ENCODE results near the gene PARD6G.
"Not testable (repeated sequence)": the region's sequence is repeated elsewhere in the genome, so short reads cannot be mapped to it uniquely, and the experiment has no call there.

The PARD6G gene

GRCh38 chr18:80241919-80242777 lies 5.2 kb downstream of the PARD6G start:
- no peak for DNase-seq

GRCh38 chr18:80239830-80240229 lies 7.5 kb downstream of the PARD6G start:
- no peak for DNase-seq

DNA sequence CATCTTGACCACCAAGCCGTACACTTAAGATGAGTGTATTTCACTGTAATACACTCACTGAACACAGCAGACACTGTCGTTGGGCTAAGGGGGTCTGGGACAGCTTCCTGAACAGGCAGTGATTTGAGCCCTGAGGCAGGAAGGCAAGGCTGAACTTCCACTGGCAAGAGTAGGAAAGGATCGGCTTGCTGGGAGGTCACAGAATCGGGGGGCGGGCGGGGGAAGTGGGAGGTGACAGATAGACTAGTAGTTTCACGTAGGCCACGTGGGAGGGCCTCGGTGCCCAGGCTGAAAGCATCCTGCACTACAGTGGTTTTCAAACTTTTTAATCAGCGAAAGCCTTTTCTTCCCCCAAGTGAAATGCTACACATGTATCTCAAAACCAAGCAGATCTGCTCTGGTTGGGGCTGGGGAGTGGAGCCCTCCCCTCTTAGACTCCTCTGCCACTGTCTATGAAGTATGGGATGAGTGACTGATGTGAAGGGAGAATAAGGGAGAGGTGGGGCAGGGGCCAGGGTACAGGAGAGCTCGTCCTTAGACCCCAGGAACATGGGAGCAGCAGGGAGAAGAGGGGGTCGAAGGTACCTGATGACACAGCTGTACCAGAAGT lies 8.6 kb downstream of the PARD6G start:
- DNase-seq = no peak

GRCh38 chr18:80237519-80237918 lies 9.8 kb downstream of the PARD6G start:
- DNase-seq = not testable (repeated sequence)

- no peak for DNase-seq
Observed at GRCh38 chr18:80234398-80234797, 12.9 kb downstream of the PARD6G start.

DNA sequence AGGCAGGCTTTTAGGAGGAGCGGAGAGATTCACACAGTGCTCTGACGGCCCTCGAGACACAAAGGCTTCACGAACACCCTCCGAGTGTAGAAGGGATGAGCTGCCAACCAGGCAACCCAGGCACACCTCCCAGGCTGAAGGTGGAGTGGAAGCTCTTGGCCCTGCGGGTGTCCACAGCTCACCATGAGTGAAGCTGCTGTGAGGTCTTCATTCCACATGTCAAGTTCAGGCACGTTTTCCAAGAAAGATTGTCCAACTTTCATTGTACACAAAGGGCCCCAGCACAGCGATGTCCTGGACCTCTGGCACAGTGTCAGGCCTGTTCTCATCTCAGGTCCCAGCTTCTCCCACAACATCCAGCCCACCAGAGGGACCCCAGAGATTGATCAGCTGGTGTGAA lies 13.4 kb downstream of the PARD6G start:
- no peak for DNase-seq

DNA sequence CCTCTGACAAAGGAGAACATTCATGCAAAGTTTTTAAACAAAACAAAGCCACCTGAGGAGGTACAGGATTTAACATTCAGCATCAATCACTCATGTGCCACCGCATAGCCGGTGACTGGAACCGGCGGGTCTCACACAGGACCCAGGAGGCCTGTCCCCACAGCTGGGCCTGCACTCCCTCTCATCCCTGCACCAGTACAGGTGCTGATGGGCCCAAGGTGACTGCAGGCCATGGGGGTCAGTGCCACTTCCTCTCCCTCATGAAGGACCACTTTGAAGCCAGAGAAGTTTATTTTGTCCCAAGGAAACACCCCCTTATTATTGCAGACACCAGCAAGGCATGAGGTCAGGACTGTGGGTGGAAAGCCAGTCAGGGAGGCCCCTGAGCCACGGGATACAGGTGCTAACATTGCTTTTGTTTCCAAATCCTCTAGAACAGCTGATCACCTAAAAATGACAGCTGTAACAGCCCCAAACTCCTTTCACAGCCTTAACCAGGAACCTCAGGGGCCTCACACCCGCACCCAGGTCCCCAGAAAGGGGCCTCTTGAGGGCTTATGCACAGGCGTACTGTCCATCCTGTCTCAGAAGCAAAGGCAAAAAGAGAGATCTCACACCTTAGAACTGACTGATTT lies 14.0 kb downstream of the PARD6G start:
- DNase-seq = no peak

- DNase-seq = no peak
Observed at GRCh38 chr18:80232710-80233109, 14.6 kb downstream of the PARD6G start.

GRCh38 chr18:80232030-80232429 lies 15.3 kb downstream of the PARD6G start:
- no peak for DNase-seq

- no peak for DNase-seq
Observed at GRCh38 chr18:80231616-80232015, 15.7 kb downstream of the PARD6G start.

DNA sequence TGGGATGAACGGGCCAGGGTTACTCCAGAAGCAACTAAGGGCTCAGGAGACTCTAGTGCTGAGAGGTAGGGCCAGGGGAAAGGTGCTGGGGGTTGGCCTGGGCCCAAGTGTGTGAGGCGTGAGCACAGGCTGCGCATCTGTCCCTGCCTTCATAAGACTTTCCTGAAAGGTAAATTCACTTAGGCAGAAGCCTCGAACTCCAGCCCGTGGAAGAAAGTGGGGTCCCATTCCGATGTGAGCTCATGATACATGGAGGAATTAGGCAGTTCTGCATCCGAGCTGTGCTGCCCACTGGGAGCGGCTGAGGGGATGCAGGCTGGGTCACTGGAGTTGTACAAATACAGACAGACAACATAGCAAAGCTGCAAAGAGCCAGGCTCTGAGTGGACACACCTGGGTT lies 16.2 kb downstream of the PARD6G start:
- no peak for DNase-seq

- no peak for DNase-seq
Observed at GRCh38 chr18:80229766-80230745, 17.3 kb downstream of the PARD6G start.

DNA sequence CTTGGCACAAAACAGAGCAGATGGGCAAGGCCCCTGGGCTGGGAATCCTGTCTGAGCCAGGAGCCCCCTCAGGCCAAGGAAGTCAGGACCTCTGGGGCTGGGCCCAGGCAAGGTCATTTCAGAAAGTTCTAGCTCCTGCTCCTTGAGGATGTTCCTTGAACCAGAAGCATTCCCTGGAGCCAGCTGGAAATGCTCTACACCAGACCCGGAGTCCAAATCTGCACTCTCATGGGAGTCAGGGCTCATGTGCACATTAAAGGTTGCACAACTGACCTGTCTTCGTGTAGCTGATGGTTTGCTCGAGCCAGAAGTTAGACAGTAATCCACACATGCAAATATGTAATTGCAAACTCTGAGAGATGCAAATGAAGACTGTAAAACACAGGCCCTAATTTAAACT lies 18.0 kb downstream of the PARD6G start:
- DNase-seq = no peak

DNA sequence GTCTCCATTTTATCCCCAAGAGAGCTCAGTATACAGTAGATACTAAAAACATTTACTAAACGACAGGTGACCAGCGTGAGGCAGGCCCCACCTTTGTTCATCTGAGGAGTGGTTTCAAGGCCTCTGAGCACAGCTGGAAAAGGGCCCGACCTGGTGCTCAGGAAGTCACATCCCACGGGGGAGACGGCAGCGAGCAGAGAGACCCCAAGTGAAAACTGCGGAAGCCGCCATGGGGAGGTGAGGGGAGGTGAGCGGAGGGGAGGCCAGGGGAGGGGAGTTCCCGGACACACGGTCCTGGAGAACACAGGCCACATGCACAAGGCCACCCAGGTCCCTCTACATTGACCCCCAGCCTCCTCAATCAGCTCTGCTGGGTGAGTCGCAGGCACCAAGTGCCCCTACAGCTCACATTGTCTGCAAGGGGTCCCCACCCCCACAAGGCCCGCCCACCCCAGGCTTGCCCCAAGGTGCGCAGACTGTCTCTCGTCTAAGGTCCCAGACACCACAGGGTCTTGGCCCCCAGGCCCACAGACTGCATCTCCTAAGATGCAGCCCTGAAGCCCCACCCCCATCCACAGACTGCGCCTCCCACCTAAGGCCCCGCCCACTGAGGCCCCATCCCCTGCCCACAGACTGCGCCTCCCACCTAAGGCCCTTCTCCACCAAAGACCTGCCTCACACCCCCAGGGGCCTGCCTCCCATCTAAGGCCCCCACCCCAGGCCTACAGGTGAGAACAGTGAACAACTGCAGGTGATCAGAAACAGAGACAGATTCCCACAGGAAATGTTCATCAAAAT lies 19.1 kb downstream of the PARD6G start:
- DNase-seq = no peak

DNA sequence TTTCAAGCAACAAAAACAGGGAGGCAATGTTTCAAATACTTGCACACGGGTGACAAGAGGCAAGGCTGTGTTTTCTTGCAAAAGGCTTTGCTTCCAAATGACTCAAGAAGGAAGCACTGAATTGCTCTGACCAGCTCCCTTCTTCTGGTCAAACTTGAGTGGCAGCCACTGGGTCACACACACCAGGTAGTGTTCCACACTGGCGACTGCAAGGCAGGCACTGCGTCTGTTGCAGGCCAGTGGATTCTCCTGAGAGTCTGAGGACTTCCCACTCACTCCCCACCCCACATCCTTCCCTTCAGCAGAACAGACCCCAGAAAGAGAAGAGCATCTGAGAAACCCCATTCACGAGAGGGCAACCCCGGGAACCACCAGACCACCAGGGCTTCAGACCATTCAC lies 19.8 kb downstream of the PARD6G start:
- DNase-seq = no peak

DNA sequence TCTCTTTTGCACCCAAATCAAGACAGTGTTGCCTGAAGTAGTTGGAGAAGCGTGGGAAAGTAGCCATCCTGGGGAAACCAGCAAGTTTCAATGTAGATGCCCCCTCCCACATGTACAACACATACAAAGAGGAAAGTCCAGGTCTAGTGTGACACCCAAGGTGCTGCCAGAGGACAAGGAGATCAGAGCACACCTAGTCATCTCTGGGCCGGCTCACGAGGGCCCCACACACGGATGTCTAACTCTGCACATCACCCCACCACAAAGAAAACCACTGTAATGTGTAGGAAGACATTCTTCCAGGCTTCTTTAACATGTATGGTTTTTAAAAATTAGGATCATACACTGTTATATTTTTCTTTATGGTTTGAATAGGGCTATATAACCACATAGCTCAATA lies 21.6 kb downstream of the PARD6G start:
- no peak for DNase-seq

GRCh38 chr18:80223581-80224148 lies 23.6 kb downstream of the PARD6G start:
- no peak for DNase-seq

DNA sequence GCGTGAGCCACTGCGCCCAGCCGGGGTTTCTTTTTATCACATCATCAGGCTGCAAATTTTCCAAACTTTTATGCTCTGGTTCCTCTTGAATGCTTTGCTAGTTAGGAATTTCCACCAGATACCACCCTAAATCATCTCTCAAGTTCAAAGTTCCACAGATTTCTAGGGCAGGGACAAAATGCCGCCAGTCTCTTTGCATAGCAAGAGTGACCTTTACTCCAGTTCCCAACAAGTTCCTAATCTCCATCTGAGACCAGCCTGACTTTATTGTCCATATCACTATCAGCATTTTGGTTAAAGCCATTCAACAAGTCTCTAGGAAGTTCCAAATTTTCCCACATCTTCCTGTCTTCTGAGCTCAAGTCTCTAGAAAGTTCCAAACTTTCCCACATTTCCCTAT lies 27.8 kb downstream of the PARD6G start:
- DNase-seq = not testable (repeated sequence)

GRCh38 chr18:80218341-80219227 lies 28.7 kb downstream of the PARD6G start:
- DNase-seq = no peak

DNA sequence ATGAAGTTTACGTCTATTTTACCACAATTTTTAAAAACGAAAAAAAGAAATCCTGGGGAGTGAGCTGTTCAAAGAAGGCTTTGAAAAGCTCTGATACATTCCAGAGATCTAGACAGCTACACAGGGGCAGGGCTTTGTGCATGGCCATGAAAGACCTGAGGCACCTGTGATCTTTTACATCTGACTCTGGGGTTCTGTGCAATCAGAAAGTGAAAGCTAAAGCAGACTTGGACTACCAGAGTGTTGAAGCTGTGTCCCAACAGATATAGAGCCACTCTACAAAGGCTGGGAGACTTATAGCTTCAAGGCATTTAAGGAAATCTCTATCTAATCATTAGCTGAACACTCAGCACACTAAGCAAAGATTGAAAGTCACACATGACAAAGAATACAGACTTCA lies 34.1 kb downstream of the PARD6G start:
- DNase-seq = no peak
